ENCODE results near the gene MGMT. TPM values are rescaled to one million over a fixed set of nuclear protein-coding genes. Genes with fewer than 3 reads are reported as not detected.

The MGMT gene
- total RNA-seq, 1 experiment from 2014 or later = 21.2 TPM

GRCh38 chr10:129712000-129712399 lies 245.0 kb downstream of the MGMT start:
- Histone ChIP-seq H3K36me3 (ENCODE audit: low read depth) (no peaks in the 10 kb centered on the region), H3K4me1 (replicated peaks; ENCODE audit: insufficient read depth) (no peaks in the 10 kb centered on the region), H3K4me3 (no peak overlapping the region), H3K9me2 (ENCODE audit: insufficient read depth) (no peaks in the 10 kb centered on the region), H3K27ac (no peak overlapping the region), H3K4me2 (no peak overlapping the region), H3F3A (ENCODE audit: insufficient read depth, low read depth) (no peaks in the 10 kb centered on the region), H3K79me2 (ENCODE audit: low read depth) (no peaks in the 10 kb centered on the region), H4K20me1 (ENCODE audit: insufficient read depth) (no peaks in the 10 kb centered on the region), H2AFZ (no peak overlapping the region), H3K27me3 (ENCODE audit: insufficient read depth, low read depth) (no peaks in the 10 kb centered on the region), H3K9me3 (ENCODE audit: insufficient read depth, low read depth) (no peaks in the 10 kb centered on the region)
- DNase-seq = no peak
- ChIA-PET CTCF (no interaction called here), POLR2A (ENCODE audit: unreplicated experiment) (no interaction called here)
- intact Hi-C loops (cut with micrococcal nuclease; ENCODE audit: unreplicated experiment) = no loop called here
- TF ChIP-seq CTCF (conservative IDR thresholded peaks at IDR 0.05) = no peak
- TF ChIP-seq EZH2 (IDR thresholded peaks at IDR 0.05; ENCODE audit: low read depth) = no peak
- no TSS peak for BruUV-seq (replicated peaks)

DNA sequence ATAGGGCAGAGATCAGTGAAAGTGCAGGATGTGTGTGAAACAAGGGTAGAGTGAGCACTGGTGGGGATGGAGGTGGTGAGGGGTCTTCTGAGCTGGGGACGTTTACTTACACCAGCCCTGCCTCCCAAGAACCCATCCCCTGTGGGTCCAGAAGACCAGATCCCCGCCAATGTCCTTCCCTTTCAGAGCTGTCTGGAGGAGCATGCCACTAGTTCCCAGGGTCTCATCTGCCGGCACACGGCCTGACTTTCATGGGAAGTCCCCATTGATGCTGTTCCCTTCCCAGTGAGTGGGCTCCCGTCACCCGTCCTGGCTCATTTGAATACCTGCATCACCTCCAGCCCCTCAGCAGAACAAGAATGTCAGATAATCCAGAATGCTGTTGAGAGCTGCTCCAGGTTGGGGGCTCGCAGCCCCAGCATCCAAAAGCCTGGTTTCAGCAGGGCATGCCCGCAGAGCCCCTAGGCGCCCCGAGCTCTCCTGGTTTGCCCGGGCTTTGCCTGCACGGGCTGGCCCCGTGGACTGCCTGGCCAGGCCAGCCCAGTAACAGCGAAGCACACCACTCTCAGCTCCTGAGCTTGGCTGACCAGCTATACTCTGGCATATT lies 246.7 kb downstream of the MGMT start:
- CTCF ChIA-PET = no interaction called here
- no peak for DNase-seq
- no peak overlapping the region for H3K27ac ChIP-seq
- BruUV-seq (replicated peaks) = no TSS peak
- H3K9me2 ChIP-seq (ENCODE audit: insufficient read depth) = no peaks in the 10 kb centered on the region
- no peaks in the 10 kb centered on the region for H3K36me3 ChIP-seq (ENCODE audit: low read depth)
- no peak overlapping the region for H3K4me2 ChIP-seq
- no peaks in the 10 kb centered on the region for H4K20me1 ChIP-seq (ENCODE audit: insufficient read depth)
- H3K79me2 ChIP-seq (ENCODE audit: low read depth) = no peaks in the 10 kb centered on the region
- TF ChIP-seq CTCF (conservative IDR thresholded peaks at IDR 0.05) = no peak
- TF ChIP-seq EZH2 (IDR thresholded peaks at IDR 0.05; ENCODE audit: low read depth) = no peak
- intact Hi-C loops (cut with micrococcal nuclease; ENCODE audit: unreplicated experiment) = no loop called here
- H2AFZ ChIP-seq = no peak overlapping the region
- no peaks in the 10 kb centered on the region for H3K27me3 ChIP-seq (ENCODE audit: insufficient read depth, low read depth)
- H3K4me3 ChIP-seq = no peak overlapping the region
- H3K4me1 ChIP-seq (replicated peaks; ENCODE audit: insufficient read depth) = no peaks in the 10 kb centered on the region
- POLR2A ChIA-PET (ENCODE audit: unreplicated experiment) = no interaction called here
- no peaks in the 10 kb centered on the region for H3K9me3 ChIP-seq (ENCODE audit: insufficient read depth, low read depth)
- H3F3A ChIP-seq (ENCODE audit: insufficient read depth, low read depth) = no peaks in the 10 kb centered on the region

GRCh38 chr10:129715805-129716204 lies 248.8 kb downstream of the MGMT start:
- no peaks in the 10 kb centered on the region for H3K36me3 ChIP-seq (ENCODE audit: low read depth)
- ChIA-PET POLR2A (ENCODE audit: unreplicated experiment) (no interaction called here), CTCF (no interaction called here)
- H3K4me2 ChIP-seq = no peak overlapping the region
- no peak overlapping the region for H3K27ac ChIP-seq
- no peak for TF ChIP-seq CTCF (conservative IDR thresholded peaks at IDR 0.05)
- no peak for TF ChIP-seq EZH2 (IDR thresholded peaks at IDR 0.05; ENCODE audit: low read depth)
- no peaks in the 10 kb centered on the region for H3K9me2 ChIP-seq (ENCODE audit: insufficient read depth)
- H3F3A ChIP-seq (ENCODE audit: insufficient read depth, low read depth) = no peaks in the 10 kb centered on the region
- H2AFZ ChIP-seq = no peak overlapping the region
- no peaks in the 10 kb centered on the region for H3K27me3 ChIP-seq (ENCODE audit: insufficient read depth, low read depth)
- H4K20me1 ChIP-seq (ENCODE audit: insufficient read depth) = no peaks in the 10 kb centered on the region
- H3K4me1 ChIP-seq (replicated peaks; ENCODE audit: insufficient read depth) = no peaks in the 10 kb centered on the region
- no peak overlapping the region for H3K4me3 ChIP-seq
- no peak for DNase-seq
- no peaks in the 10 kb centered on the region for H3K9me3 ChIP-seq (ENCODE audit: insufficient read depth, low read depth)
- H3K79me2 ChIP-seq (ENCODE audit: low read depth) = no peaks in the 10 kb centered on the region
- BruUV-seq (replicated peaks) = no TSS peak
- intact Hi-C loops (cut with micrococcal nuclease; ENCODE audit: unreplicated experiment) = no loop called here

Measured in PC-9 (cell line).